Vagina (tissue), 2 donors: Measurements from ENCODE around the gene KCNH5.

Experiments
- POLR2A ChIP-seq, 2 donors: fragments of 450-650 bp; IDR thresholded peaks; one replicate each; pipeline ENCODE4 v1.6.1; 2017; ENCODE audit warnings: antibody characterized with exemption in 2 of 2, mild to moderate bottlenecking in 2 of 2, moderate library complexity in 2 of 2
- POLR2AphosphoS5 ChIP-seq, 2 donors: sonication (generic); formaldehyde crosslinking; IDR thresholded peaks; one replicate each; pipeline ENCODE4 v1.9.0; 2017; ENCODE audit warnings: antibody characterized with exemption in 2 of 2, mild to moderate bottlenecking in 2 of 2, low read depth in 1 of 2; ENCODE audit not compliant: insufficient read depth in 1 of 2
- TF ChIP-seq, protein P1 (sequence below), 3 experiments: fragments of 450-650 bp in 2 of 3; fragments of 200-600 bp in 1 of 3; sonication (generic) in 1 of 3; IDR thresholded peaks; one replicate each; pipeline ENCODE4 v1.5.1; 2017 to 2019; ENCODE audit warnings: antibody characterized with exemption in 3 of 3, mild to moderate bottlenecking in 2 of 3, moderate library complexity in 2 of 3

DNA sequence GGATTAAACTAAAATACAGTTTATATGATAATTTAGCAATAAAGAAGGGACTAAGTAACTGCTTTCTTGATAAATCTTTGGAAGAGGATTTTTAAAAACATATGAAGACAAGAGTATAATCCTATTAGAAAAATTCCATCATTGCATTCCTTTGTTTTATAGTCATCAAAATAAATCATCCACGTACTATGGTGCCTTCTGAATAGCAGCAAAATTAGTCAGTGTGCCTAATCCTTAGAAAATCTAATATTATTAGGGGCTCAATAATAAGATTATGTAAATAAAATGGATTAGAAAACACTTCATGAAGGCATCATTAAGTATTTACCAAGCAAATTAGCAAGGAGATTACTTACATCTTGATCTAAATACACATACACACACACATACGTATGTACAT, 102.1 kb downstream of the KCNH5 start:
- TF ChIP-seq, protein P1, sequence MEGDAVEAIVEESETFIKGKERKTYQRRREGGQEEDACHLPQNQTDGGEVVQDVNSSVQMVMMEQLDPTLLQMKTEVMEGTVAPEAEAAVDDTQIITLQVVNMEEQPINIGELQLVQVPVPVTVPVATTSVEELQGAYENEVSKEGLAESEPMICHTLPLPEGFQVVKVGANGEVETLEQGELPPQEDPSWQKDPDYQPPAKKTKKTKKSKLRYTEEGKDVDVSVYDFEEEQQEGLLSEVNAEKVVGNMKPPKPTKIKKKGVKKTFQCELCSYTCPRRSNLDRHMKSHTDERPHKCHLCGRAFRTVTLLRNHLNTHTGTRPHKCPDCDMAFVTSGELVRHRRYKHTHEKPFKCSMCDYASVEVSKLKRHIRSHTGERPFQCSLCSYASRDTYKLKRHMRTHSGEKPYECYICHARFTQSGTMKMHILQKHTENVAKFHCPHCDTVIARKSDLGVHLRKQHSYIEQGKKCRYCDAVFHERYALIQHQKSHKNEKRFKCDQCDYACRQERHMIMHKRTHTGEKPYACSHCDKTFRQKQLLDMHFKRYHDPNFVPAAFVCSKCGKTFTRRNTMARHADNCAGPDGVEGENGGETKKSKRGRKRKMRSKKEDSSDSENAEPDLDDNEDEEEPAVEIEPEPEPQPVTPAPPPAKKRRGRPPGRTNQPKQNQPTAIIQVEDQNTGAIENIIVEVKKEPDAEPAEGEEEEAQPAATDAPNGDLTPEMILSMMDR (IDR thresholded peaks at IDR 0.05): no peak
- TF ChIP-seq POLR2AphosphoS5 (IDR thresholded peaks at IDR 0.05; ENCODE audit: insufficient read depth in 1 of 2, low read depth in 1 of 2): no peak
- no peak for TF ChIP-seq POLR2A (IDR thresholded peaks at IDR 0.05)
